ENCODE data around the gene LRRN4CL. TPM values are rescaled to one million over a fixed set of nuclear protein-coding genes. Genes with fewer than 3 reads are reported as not detected.

Gene LRRN4CL
- total RNA-seq, 1 donor from 2014 or later = 1.8 TPM

DNA sequence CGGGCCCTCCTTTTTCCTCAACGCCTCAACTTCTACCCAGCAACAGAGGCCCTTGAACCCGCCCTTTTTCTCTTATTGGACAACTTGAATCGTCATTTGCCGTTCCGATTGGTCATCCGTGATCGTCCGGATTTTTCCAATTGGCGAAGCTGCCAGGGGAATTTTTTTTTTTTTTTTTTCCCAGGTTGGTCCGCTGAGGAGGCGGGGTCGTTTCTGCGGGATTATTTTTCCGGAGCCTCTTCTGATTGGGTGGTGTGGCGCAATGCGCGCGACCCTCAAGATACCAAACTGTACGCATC, 38.5 kb upstream of the LRRN4CL start:
- peak; percentile 79 for DNase-seq
- Mint-ChIP-seq H3K4me3 (ENCODE audit: unreplicated experiment) (peak overlapping the region; percentile 99), H3K27me3 (ENCODE audit: unreplicated experiment) (peaks cover 12% of the 10 kb centered on the region), H3K4me1 (ENCODE audit: low read depth, unreplicated experiment) (peaks cover 19% of the 10 kb centered on the region), H3K9me3 (ENCODE audit: unreplicated experiment) (peaks cover 13% of the 10 kb centered on the region), H3K27ac (ENCODE audit: unreplicated experiment) (peak overlapping the region; percentile 96), H3K36me3 (ENCODE audit: unreplicated experiment) (no peaks in the 10 kb centered on the region)
- TF ChIP-seq, protein P1, sequence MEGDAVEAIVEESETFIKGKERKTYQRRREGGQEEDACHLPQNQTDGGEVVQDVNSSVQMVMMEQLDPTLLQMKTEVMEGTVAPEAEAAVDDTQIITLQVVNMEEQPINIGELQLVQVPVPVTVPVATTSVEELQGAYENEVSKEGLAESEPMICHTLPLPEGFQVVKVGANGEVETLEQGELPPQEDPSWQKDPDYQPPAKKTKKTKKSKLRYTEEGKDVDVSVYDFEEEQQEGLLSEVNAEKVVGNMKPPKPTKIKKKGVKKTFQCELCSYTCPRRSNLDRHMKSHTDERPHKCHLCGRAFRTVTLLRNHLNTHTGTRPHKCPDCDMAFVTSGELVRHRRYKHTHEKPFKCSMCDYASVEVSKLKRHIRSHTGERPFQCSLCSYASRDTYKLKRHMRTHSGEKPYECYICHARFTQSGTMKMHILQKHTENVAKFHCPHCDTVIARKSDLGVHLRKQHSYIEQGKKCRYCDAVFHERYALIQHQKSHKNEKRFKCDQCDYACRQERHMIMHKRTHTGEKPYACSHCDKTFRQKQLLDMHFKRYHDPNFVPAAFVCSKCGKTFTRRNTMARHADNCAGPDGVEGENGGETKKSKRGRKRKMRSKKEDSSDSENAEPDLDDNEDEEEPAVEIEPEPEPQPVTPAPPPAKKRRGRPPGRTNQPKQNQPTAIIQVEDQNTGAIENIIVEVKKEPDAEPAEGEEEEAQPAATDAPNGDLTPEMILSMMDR (IDR thresholded peaks at IDR 0.05; ENCODE audit: partially characterized antibody, unreplicated experiment) = no peak

GRCh38 chr11:62727165-62727871, 38.0 kb upstream of the LRRN4CL start, which contains the start of gene HNRNPUL2:
Gene HNRNPUL2, minus strand, starts transcription at chr11:62727457. Its CDS starts 301 bp downstream, at chr11:62727156.
- H3K4me1 Mint-ChIP-seq (ENCODE audit: low read depth, unreplicated experiment) = peaks cover 19% of the 10 kb centered on the region
- H3K9me3 Mint-ChIP-seq (ENCODE audit: unreplicated experiment) = peaks cover 13% of the 10 kb centered on the region
- H3K27ac Mint-ChIP-seq (ENCODE audit: unreplicated experiment) = peak within 1 kb of the TSS; percentile 96
- DNase-seq = peak; percentile 98
- H3K27me3 Mint-ChIP-seq (ENCODE audit: unreplicated experiment) = peaks cover 12% of the 10 kb centered on the region
- peak within 1 kb of the TSS; percentile 99 for H3K4me3 Mint-ChIP-seq (ENCODE audit: unreplicated experiment)
- H3K36me3 Mint-ChIP-seq (ENCODE audit: unreplicated experiment) = no peaks in the 10 kb centered on the region
- TF ChIP-seq, protein P1 (IDR thresholded peaks at IDR 0.05; ENCODE audit: partially characterized antibody, unreplicated experiment) = no peak

GRCh38 chr11:62726915-62727164, 37.5 kb upstream of the LRRN4CL start:
- DNase-seq = no peak
- Mint-ChIP-seq H3K4me1 (ENCODE audit: low read depth, unreplicated experiment) (peaks cover 19% of the 10 kb centered on the region), H3K27me3 (ENCODE audit: unreplicated experiment) (peaks cover 12% of the 10 kb centered on the region), H3K9me3 (ENCODE audit: unreplicated experiment) (peaks cover 13% of the 10 kb centered on the region), H3K36me3 (ENCODE audit: unreplicated experiment) (no peaks in the 10 kb centered on the region), H3K27ac (ENCODE audit: unreplicated experiment) (no peak overlapping the region), H3K4me3 (ENCODE audit: unreplicated experiment) (peak overlapping the region; percentile 95)
- TF ChIP-seq, protein P1 (IDR thresholded peaks at IDR 0.05; ENCODE audit: partially characterized antibody, unreplicated experiment) = no peak

- H3K9me3 Mint-ChIP-seq (ENCODE audit: unreplicated experiment) = peaks cover 13% of the 10 kb centered on the region
- H3K27me3 Mint-ChIP-seq (ENCODE audit: unreplicated experiment) = peaks cover 12% of the 10 kb centered on the region
- peaks cover 19% of the 10 kb centered on the region for H3K4me1 Mint-ChIP-seq (ENCODE audit: low read depth, unreplicated experiment)
- peak overlapping the region; percentile 95 for H3K4me3 Mint-ChIP-seq (ENCODE audit: unreplicated experiment)
- no peaks in the 10 kb centered on the region for H3K36me3 Mint-ChIP-seq (ENCODE audit: unreplicated experiment)
- TF ChIP-seq, protein P1 (IDR thresholded peaks at IDR 0.05; ENCODE audit: partially characterized antibody, unreplicated experiment) = no peak
- peak overlapping the region; percentile 91 for H3K27ac Mint-ChIP-seq (ENCODE audit: unreplicated experiment)
- DNase-seq = peak; percentile 36
Measured at GRCh38 chr11:62726156-62726914, 37.0 kb upstream of the LRRN4CL start.

GRCh38 chr11:62725646-62726045, 36.3 kb upstream of the LRRN4CL start:
- H3K4me1 Mint-ChIP-seq (ENCODE audit: low read depth, unreplicated experiment) = peaks cover 19% of the 10 kb centered on the region
- peak overlapping the region; percentile 91 for H3K27ac Mint-ChIP-seq (ENCODE audit: unreplicated experiment)
- DNase-seq = no peak
- H3K27me3 Mint-ChIP-seq (ENCODE audit: unreplicated experiment) = peaks cover 9% of the 10 kb centered on the region
- H3K4me3 Mint-ChIP-seq (ENCODE audit: unreplicated experiment) = peak overlapping the region; percentile 95
- peaks cover 13% of the 10 kb centered on the region for H3K9me3 Mint-ChIP-seq (ENCODE audit: unreplicated experiment)
- H3K36me3 Mint-ChIP-seq (ENCODE audit: unreplicated experiment) = peaks cover 3% of the 10 kb centered on the region
- TF ChIP-seq, protein P1 (IDR thresholded peaks at IDR 0.05; ENCODE audit: partially characterized antibody, unreplicated experiment) = no peak
